Left colon (tissue), 2 donors: Measurements from ENCODE around the gene UBE2F. TPM values are rescaled to one million over a fixed set of nuclear protein-coding genes. Genes with fewer than 3 reads are reported as not detected.

Source experiments
- ATAC-seq: fragments of 200-7000 bp; cut with Tn5 transposase; one replicate; pipeline ENCODE4 v1.9.1; 2020; ENCODE audit warnings: mild to moderate bottlenecking, moderate library complexity
- DNase-seq, 2 donors: peaks; one replicate each; pipeline ENCODE4 v3.0.0-alpha.2; 2020
- intact Hi-C, 2 donors: fragments of 100-400 bp; cut with DNase I in 1 of 2; cut with micrococcal nuclease in 1 of 2; formaldehyde crosslinking; loops; one replicate each; pipeline versions ENCODE4 v1.11.2 to v1.14.0; 2022; cut with DNase I, micrococcal nuclease
- total RNA-seq, 2 donors: library from RNA; stranded (reverse); fragmentation: NEBNext Ultra II Directional; extraction: Animal tissue kit (Norgen Biotek cat#: 25700); gene quantifications; one replicate each; pipeline ENCODE4 v1.2.1, GENCODE V29; 2021
- donor health status: DM: no; HTN: no; CAD: no.
- donor health status: DM: yes; HTN: yes; CAD: no.

Gene UBE2F
- total RNA-seq, 2 donors from 2014 or later: 50.8 to 52.9 TPM

GRCh38 chr2:238083919-238084318 lies 117.1 kb downstream of the UBE2F start:
- intact Hi-C loops: no loop called here
- ATAC-seq (no peak), DNase-seq (no peak)

- no peak for ATAC-seq
- no peak for DNase-seq
- intact Hi-C loops: no loop called here
These were observed 117.9 kb downstream of the UBE2F start for GRCh38 chr2:238084761-238085160.

GRCh38 chr2:238085899-238086298 lies 119.1 kb downstream of the UBE2F start:
- intact Hi-C loops: no loop called here

GRCh38 chr2:238087211-238087610 lies 120.4 kb downstream of the UBE2F start:
- intact Hi-C loops: no loop called here
- no peak for ATAC-seq

More at GRCh38 chr2:238085899-238086298, 119.1 kb downstream of the UBE2F start:
- DNase-seq (no peak), ATAC-seq (no peak)

GRCh38 chr2:238090887-238091286 lies 124.1 kb downstream of the UBE2F start:
- intact Hi-C loops: no loop called here
- ATAC-seq (no peak), DNase-seq (no peak)

More at GRCh38 chr2:238087211-238087610, 120.4 kb downstream of the UBE2F start:
- DNase-seq: no peak

GRCh38 chr2:238091436-238092060 lies 124.7 kb downstream of the UBE2F start:
- ATAC-seq (no peak), DNase-seq (no peak)
- intact Hi-C loops: no loop called here

Other genes starting within 250 kb of the UBE2F start
- under 1 TPM; 0.34 to 0.52 TPM for gene RBM44, start 168.2 kb upstream of the UBE2F start, total RNA-seq
- gene RAMP1, start 107.4 kb upstream of the UBE2F start, total RNA-seq: 10 to 100 TPM in 1 of 2 donors, 1 to 10 TPM in 1; 1.8 to 24.8 TPM
- gene SCLY, start 94.0 kb downstream of the UBE2F start, total RNA-seq: 10 to 100 TPM; 12.8 to 14.2 TPM
- gene ESPNL, start 133.3 kb downstream of the UBE2F start, total RNA-seq: under 1 TPM; 0.06 to 0.25 TPM
- gene KLHL30, start 171.7 kb downstream of the UBE2F start, total RNA-seq: under 1 TPM; 0.18 to 0.28 TPM
- gene ERFE, start 192.0 kb downstream of the UBE2F start, total RNA-seq: under 1 TPM in 1 of 2 donors, not detected in 1; 0.45 TPM
- 10 to 100 TPM; 32.7 to 38.6 TPM for gene ILKAP, start 236.7 kb downstream of the UBE2F start, total RNA-seq